ENCODE results near the gene DNPH1. TPM values are rescaled to one million over a fixed set of nuclear protein-coding genes. Genes with fewer than 3 reads are reported as not detected.

Gene DNPH1
- total RNA-seq, 8 experiments from 2014 or later = 15.3 to 73.6 (median 33.9) TPM

- 20 to 100% (median 70%) methylated on average over 1 to 8 of the region's 14 CpGs; no CpG with 5 or more reads in 3 of the 10 experiments for WGBS, 10 experiments
- H3K4me3 ChIP-seq = no peak overlapping the region
- H3K4me1 ChIP-seq (replicated peaks in 1 of 2) = peaks cover 0 to 3% of the 10 kb centered on the region in 2 donors
- no peak overlapping the region for H3K27ac ChIP-seq
- in situ Hi-C loops (cut with MboI; ENCODE audit: low pct_unique_long_range_greater_than_20kb in 2 of 9, low sequenced_read_pairs in 9 of 9, unreplicated experiment in 9 of 9) = loop anchor here in 3 of 9 experiments (10.0 to 25.0 kb wide), 3 partner anchors 73 to 250 kb away; partner anchors contain the start of genes ABCC10 (in 1 of the 3), LRRC73 (in 1 of the 3), POLR1C (in 1 of the 3) and YIPF3 (in 1 of the 3)
- peak in 3 of 8 experiments; percentile 5 to 55 (median 15) for ATAC-seq (replicated peaks in 6 of 8)
Observed at GRCh38 chr6:43262000-43262779, 32.9 kb upstream of the DNPH1 start.

- in situ Hi-C loops (cut with MboI; ENCODE audit: low pct_unique_long_range_greater_than_20kb in 2 of 9, low sequenced_read_pairs in 9 of 9, unreplicated experiment in 9 of 9) = loop anchor here in 3 of 9 experiments (10.0 to 25.0 kb wide), 3 partner anchors 74 to 251 kb away; partner anchors contain the start of genes ABCC10 (in 1 of the 3), LRRC73 (in 1 of the 3), POLR1C (in 1 of the 3) and YIPF3 (in 1 of the 3)
- WGBS, 10 experiments = 0 to 100% (median 88%) methylated on average over 1 to 3 of the region's 5 CpGs; no CpG with 5 or more reads in 6 of the 10 experiments
- Histone ChIP-seq H3K27ac (no peak overlapping the region), H3K4me1 (replicated peaks in 1 of 2) (no peaks in the 10 kb centered on the region), H3K4me3 (no peak overlapping the region)
- ATAC-seq (replicated peaks in 6 of 8) = no peak
Observed at GRCh38 chr6:43261198-43261597, 31.9 kb upstream of the DNPH1 start.

GRCh38 chr6:43260791-43261190 lies 31.5 kb upstream of the DNPH1 start:
- no peak for ATAC-seq (replicated peaks in 6 of 8)
- Histone ChIP-seq H3K27ac (no peak overlapping the region), H3K4me1 (replicated peaks in 1 of 2) (no peaks in the 10 kb centered on the region), H3K4me3 (no peak overlapping the region)
- WGBS, 10 experiments = 61 to 100% (median 73%) methylated on average over 1 to 3 of the region's 4 CpGs; no CpG with 5 or more reads in 3 of the 10 experiments
- in situ Hi-C loops (cut with MboI; ENCODE audit: low pct_unique_long_range_greater_than_20kb in 2 of 9, low sequenced_read_pairs in 9 of 9, unreplicated experiment in 9 of 9) = loop anchor here in 3 of 9 experiments (10.0 to 25.0 kb wide), 3 partner anchors 74 to 252 kb away; partner anchors contain the start of genes ABCC10 (in 1 of the 3), LRRC73 (in 1 of the 3), POLR1C (in 1 of the 3) and YIPF3 (in 1 of the 3)

- ATAC-seq (replicated peaks in 6 of 8) = no peak
- Histone ChIP-seq H3K27ac (no peak overlapping the region), H3K4me3 (no peak overlapping the region), H3K4me1 (replicated peaks in 1 of 2) (no peaks in the 10 kb centered on the region)
- in situ Hi-C loops (cut with MboI; ENCODE audit: low pct_unique_long_range_greater_than_20kb in 2 of 9, low sequenced_read_pairs in 9 of 9, unreplicated experiment in 9 of 9) = loop anchor here in 2 of 9 experiments (25.0 kb wide), 2 partner anchors 178 to 253 kb away; partner anchors contain the start of genes ABCC10 (in 1 of the 2), LRRC73 (in 1 of the 2), POLR1C (in 1 of the 2) and YIPF3 (in 1 of the 2)
- 0 to 100% (median 73%) methylated on average over 1 to 7 of the region's 30 CpGs; no CpG with 5 or more reads in 5 of the 10 experiments for WGBS, 10 experiments
Observed at GRCh38 chr6:43258807-43259686, 29.8 kb upstream of the DNPH1 start.

- no peak for ATAC-seq (replicated peaks in 6 of 8)
- Histone ChIP-seq H3K4me1 (replicated peaks in 1 of 2) (no peaks in the 10 kb centered on the region), H3K4me3 (no peak overlapping the region), H3K27ac (no peak overlapping the region)
- WGBS, 10 experiments = 7 to 51% (median 32%) methylated on average over 1 to 3 of the region's 4 CpGs; no CpG with 5 or more reads in 3 of the 10 experiments
- in situ Hi-C loops (cut with MboI; ENCODE audit: low pct_unique_long_range_greater_than_20kb in 2 of 9, low sequenced_read_pairs in 9 of 9, unreplicated experiment in 9 of 9) = loop anchor here in 2 of 9 experiments (25.0 kb wide), 2 partner anchors 179 to 254 kb away; partner anchors contain the start of genes ABCC10 (in 1 of the 2), LRRC73 (in 1 of the 2), POLR1C (in 1 of the 2) and YIPF3 (in 1 of the 2)
Observed at GRCh38 chr6:43258180-43258579, 28.9 kb upstream of the DNPH1 start.

- in situ Hi-C loops (cut with MboI; ENCODE audit: low pct_unique_long_range_greater_than_20kb in 2 of 9, low sequenced_read_pairs in 9 of 9, unreplicated experiment in 9 of 9) = loop anchor here in 2 of 9 experiments (25.0 kb wide), 2 partner anchors 180 to 255 kb away; partner anchors contain the start of genes ABCC10 (in 1 of the 2), LRRC73 (in 1 of the 2), POLR1C (in 1 of the 2) and YIPF3 (in 1 of the 2)
- WGBS, 10 experiments = 20 to 89% (median 62%) methylated on average over 1 to 9 of the region's 12 CpGs; no CpG with 5 or more reads in 5 of the 10 experiments
- ATAC-seq (replicated peaks in 6 of 8) = peak in 3 of 8 experiments; percentile 50 to 82 (median 71)
- Histone ChIP-seq H3K27ac (no peak overlapping the region), H3K4me3 (no peak overlapping the region), H3K4me1 (replicated peaks in 1 of 2) (no peaks in the 10 kb centered on the region)
Observed at GRCh38 chr6:43257367-43258145, 28.3 kb upstream of the DNPH1 start.

GRCh38 chr6:43256670-43257366 lies 27.5 kb upstream of the DNPH1 start:
- H3K4me3 ChIP-seq = no peak overlapping the region
- ATAC-seq (replicated peaks in 6 of 8) = peak in 3 of 8 experiments; percentile 5 to 52 (median 30)
- no peak overlapping the region for H3K27ac ChIP-seq
- in situ Hi-C loops (cut with MboI; ENCODE audit: low pct_unique_long_range_greater_than_20kb in 2 of 9, low sequenced_read_pairs in 9 of 9, unreplicated experiment in 9 of 9) = loop anchor here in 2 of 9 experiments (25.0 kb wide), 2 partner anchors 180 to 255 kb away; partner anchors contain the start of genes ABCC10 (in 1 of the 2), LRRC73 (in 1 of the 2), POLR1C (in 1 of the 2) and YIPF3 (in 1 of the 2)
- WGBS, 10 experiments = 50 to 100% (median 86%) methylated on average over 1 to 6 of the region's 9 CpGs; no CpG with 5 or more reads in 3 of the 10 experiments
- H3K4me1 ChIP-seq (replicated peaks in 1 of 2) = peaks cover 2 to 3% of the 10 kb centered on the region in 2 donors

- H3K4me1 ChIP-seq (replicated peaks in 1 of 2) = peaks cover 7 to 14% of the 10 kb centered on the region in 2 donors
- no peak for ATAC-seq (replicated peaks in 6 of 8)
- WGBS, 10 experiments = 74 to 100% (median 80%) methylated on average over 1 to 5 of the region's 11 CpGs; no CpG with 5 or more reads in 7 of the 10 experiments
- no peak overlapping the region for H3K4me3 ChIP-seq
- in situ Hi-C loops (cut with MboI; ENCODE audit: low pct_unique_long_range_greater_than_20kb in 2 of 9, low sequenced_read_pairs in 9 of 9, unreplicated experiment in 9 of 9) = loop anchor here in 2 of 9 experiments (25.0 kb wide), 2 partner anchors 182 to 257 kb away; partner anchors contain the start of genes ABCC10 (in 1 of the 2), LRRC73 (in 1 of the 2), POLR1C (in 1 of the 2) and YIPF3 (in 1 of the 2)
- H3K27ac ChIP-seq = no peak overlapping the region
Observed at GRCh38 chr6:43255408-43256054, 26.2 kb upstream of the DNPH1 start.

GRCh38 chr6:43254846-43255245 lies 25.6 kb upstream of the DNPH1 start:
- Histone ChIP-seq H3K4me3 (no peak overlapping the region), H3K4me1 (replicated peaks in 1 of 2) (peaks cover 7 to 14% of the 10 kb centered on the region in 2 donors), H3K27ac (no peak overlapping the region)
- 90% methylated on average over 4 of the region's 11 CpGs; no CpG with 5 or more reads in 9 of the 10 experiments for whole genome bisulfite sequencing, 10 experiments
- ATAC-seq (replicated peaks in 6 of 8) = no peak
- in situ Hi-C loops (cut with MboI; ENCODE audit: low pct_unique_long_range_greater_than_20kb in 2 of 9, low sequenced_read_pairs in 9 of 9, unreplicated experiment in 9 of 9) = loop anchor here in 2 of 9 experiments (25.0 kb wide), 2 partner anchors 182 to 257 kb away; partner anchors contain the start of genes ABCC10 (in 1 of the 2), LRRC73 (in 1 of the 2), POLR1C (in 1 of the 2) and YIPF3 (in 1 of the 2)

GRCh38 chr6:43254138-43254817 lies 25.0 kb upstream of the DNPH1 start:
- Histone ChIP-seq H3K4me3 (no peak overlapping the region), H3K4me1 (replicated peaks in 1 of 2) (peaks cover 7 to 14% of the 10 kb centered on the region in 2 donors), H3K27ac (no peak overlapping the region)
- ATAC-seq (replicated peaks in 6 of 8) = no peak
- WGBS, 10 experiments = 57 to 96% (median 88%) methylated on average over 1 to 7 of the region's 15 CpGs; no CpG with 5 or more reads in 6 of the 10 experiments
- in situ Hi-C loops (cut with MboI; ENCODE audit: low pct_unique_long_range_greater_than_20kb in 2 of 9, low sequenced_read_pairs in 9 of 9, unreplicated experiment in 9 of 9) = loop anchor here in 2 of 9 experiments (25.0 kb wide), 2 partner anchors 183 to 258 kb away; partner anchors contain the start of genes ABCC10 (in 1 of the 2), LRRC73 (in 1 of the 2), POLR1C (in 1 of the 2) and YIPF3 (in 1 of the 2)
